GM21786 (cell line): ENCODE measurements around the gene TOP1.

Experiments
- ATAC-seq: cut with Tn5 transposase; IDR thresholded peaks from one replicate; pipeline ENCODE4 v1.9.1; 2021; ENCODE audit not compliant: unreplicated experiment

The TOP1 gene

GRCh38 chr20:41057999-41058673, 29.5 kb downstream of the TOP1 start:
- ATAC-seq: no peak

GRCh38 chr20:41058674-41059635, 30.3 kb downstream of the TOP1 start:
- no peak for ATAC-seq

GRCh38 chr20:41061155-41061554, 32.5 kb downstream of the TOP1 start:
- no peak for ATAC-seq

GRCh38 chr20:41063442-41063841, 34.8 kb downstream of the TOP1 start:
- ATAC-seq: no peak

- ATAC-seq: peak; percentile 86
These were observed 35.8 kb downstream of the TOP1 start for GRCh38 chr20:41064377-41064776.

GRCh38 chr20:41065716-41066115, 37.1 kb downstream of the TOP1 start:
- no peak for ATAC-seq

- no peak for ATAC-seq
These were observed 40.2 kb downstream of the TOP1 start for GRCh38 chr20:41068806-41069205.

- ATAC-seq: no peak
These were observed 43.7 kb downstream of the TOP1 start for GRCh38 chr20:41072190-41072863.

GRCh38 chr20:41072915-41073314, 44.3 kb downstream of the TOP1 start:
- ATAC-seq: no peak

- no peak for ATAC-seq
These were observed 45.8 kb downstream of the TOP1 start for GRCh38 chr20:41074441-41074840.

GRCh38 chr20:41076776-41077175, 48.2 kb downstream of the TOP1 start:
- no peak for ATAC-seq

- ATAC-seq: no peak
These were observed 49.7 kb downstream of the TOP1 start for GRCh38 chr20:41078329-41078728.

GRCh38 chr20:41079066-41079465, 50.4 kb downstream of the TOP1 start:
- no peak for ATAC-seq

- ATAC-seq: no peak
These were observed 52.2 kb downstream of the TOP1 start for GRCh38 chr20:41080866-41081265.

GRCh38 chr20:41081276-41081814, 52.7 kb downstream of the TOP1 start:
- no peak for ATAC-seq

- ATAC-seq: no peak
These were observed 53.7 kb downstream of the TOP1 start for GRCh38 chr20:41082306-41082705.

GRCh38 chr20:41085606-41086005, 57.0 kb downstream of the TOP1 start:
- no peak for ATAC-seq

GRCh38 chr20:41086402-41087324, 58.0 kb downstream of the TOP1 start:
- ATAC-seq: no peak

- no peak for ATAC-seq
These were observed 58.7 kb downstream of the TOP1 start for GRCh38 chr20:41087325-41087685.

- no peak for ATAC-seq
These were observed 59.2 kb downstream of the TOP1 start for GRCh38 chr20:41087777-41088176.
